Effector CD8-positive, alpha-beta T cell (primary cell): ENCODE results near the gene DHTKD1.
"Not testable (repeated sequence)": the region's sequence is repeated elsewhere in the genome, so short reads cannot be mapped to it uniquely, and the experiment has no call there.

Experiments used
- DNase-seq: peaks from one replicate; lab custom pipeline; 2025; lab: John Stamatoyannopoulos, UW

The DHTKD1 gene

GRCh38 chr10:12067336-12067735, 1.4 kb upstream of the DHTKD1 start:
- DNase-seq = no peak

- not testable (repeated sequence) for DNase-seq
These were observed 2.7 kb downstream of the DHTKD1 start for GRCh38 chr10:12071441-12071840.

GRCh38 chr10:12073526-12073925, 4.8 kb downstream of the DHTKD1 start:
- no peak for DNase-seq

DNA sequence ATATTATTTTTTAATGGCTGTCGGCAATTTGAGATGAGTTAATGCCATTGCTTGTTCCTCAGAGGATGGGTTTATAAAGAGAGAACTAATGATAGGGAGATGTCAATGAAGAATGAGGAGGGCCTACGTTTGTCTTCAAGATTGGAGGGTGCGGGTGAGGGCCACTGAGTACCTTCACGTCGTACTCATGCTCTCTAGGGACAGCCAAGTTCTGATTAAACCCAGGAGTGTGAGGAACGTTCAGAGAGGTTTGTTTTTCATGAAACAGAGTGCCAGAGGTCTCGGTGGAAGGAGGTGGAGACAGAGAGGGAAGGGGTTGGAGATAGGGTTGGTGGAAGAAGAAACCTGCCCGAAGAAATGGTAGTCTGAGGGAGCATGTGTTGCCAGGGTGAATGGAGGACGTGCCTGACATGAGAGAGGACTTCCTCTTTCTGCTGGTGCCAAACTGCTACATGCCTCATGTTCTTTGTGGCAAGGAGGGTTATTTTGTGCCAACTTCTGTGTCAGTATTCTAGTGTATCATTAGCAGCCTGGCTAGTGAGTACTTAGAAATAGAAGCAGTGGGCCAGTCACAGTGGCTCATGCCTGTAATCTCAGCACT, 8.9 kb downstream of the DHTKD1 start:
- no peak for DNase-seq

GRCh38 chr10:12081470-12081869, 12.7 kb downstream of the DHTKD1 start:
- DNase-seq = no peak

GRCh38 chr10:12081879-12082557, 13.3 kb downstream of the DHTKD1 start:
- no peak for DNase-seq

DNA sequence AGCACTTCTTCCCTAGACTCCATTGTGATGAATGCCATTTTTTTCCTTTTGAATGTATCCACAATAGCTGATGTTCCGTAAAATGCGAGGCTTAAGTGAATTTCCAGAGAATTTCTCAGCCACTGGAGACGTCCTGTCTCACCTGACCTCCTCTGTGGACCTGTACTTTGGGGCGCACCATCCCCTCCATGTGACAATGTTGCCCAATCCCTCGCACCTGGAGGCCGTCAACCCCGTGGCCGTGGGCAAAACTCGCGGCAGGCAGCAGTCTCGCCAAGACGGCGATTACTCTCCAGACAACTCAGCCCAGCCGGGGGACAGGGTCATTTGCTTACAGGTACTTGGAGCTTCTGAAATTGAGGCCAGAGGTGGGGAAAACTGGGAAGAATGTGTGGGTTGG, 20.2 kb downstream of the DHTKD1 start:
- DNase-seq = no peak

DNA sequence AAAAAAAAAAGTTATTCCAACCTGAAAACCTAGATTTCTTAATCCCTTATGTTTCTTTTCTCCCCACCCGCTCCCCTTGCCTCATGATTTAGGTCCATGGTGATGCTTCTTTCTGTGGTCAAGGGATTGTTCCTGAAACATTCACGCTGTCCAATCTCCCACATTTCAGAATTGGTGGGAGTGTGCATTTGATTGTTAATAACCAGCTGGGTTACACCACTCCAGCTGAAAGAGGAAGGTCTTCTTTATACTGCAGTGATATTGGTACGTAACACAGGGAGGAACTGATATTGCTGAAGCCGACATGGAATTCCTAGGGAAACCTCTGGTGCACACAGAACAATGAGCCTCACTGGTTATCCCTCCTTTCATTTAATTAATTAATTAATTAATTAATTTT, 22.7 kb downstream of the DHTKD1 start:
- DNase-seq = no peak

DNA sequence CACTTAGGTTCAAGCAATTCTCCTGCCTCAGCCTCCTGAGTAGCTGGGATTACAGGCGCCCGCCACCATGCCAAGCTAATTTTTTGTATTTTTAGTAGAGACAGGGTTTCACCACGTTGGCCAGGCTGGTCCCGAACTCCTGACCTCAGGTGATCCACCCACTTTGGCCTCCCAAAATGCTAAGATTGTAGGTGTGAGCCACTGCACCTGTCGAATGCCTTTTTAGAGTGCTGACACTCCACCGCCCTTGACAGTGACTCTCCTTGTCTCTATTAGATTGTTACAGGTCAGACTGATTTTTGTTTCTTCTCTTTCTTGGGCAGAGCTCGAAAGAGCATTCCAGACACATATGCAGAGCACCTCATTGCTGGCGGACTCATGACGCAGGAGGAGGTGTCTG, 28.6 kb downstream of the DHTKD1 start:
- DNase-seq = not testable (repeated sequence)

GRCh38 chr10:12097791-12098190, 29.0 kb downstream of the DHTKD1 start:
- DNase-seq = no peak

DNA sequence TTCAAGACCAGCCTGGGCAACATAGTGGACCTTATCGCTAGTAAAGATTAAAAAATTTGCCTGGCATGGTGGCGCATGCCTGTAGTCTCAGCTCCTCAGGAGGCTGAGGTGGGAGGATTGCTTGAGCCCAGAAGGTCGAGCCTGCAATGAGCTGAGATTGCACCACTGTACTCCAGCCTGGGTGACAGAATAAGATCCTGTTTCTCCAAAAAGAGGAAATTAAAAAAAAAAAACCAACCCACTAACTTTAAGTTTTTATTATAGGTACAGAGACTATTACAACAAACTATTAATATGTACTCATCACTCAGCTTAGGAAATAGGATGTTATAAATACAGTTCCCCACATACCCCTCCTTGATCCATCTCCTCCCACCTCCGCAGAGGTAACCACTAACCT, 30.2 kb downstream of the DHTKD1 start:
- no peak for DNase-seq

DNA sequence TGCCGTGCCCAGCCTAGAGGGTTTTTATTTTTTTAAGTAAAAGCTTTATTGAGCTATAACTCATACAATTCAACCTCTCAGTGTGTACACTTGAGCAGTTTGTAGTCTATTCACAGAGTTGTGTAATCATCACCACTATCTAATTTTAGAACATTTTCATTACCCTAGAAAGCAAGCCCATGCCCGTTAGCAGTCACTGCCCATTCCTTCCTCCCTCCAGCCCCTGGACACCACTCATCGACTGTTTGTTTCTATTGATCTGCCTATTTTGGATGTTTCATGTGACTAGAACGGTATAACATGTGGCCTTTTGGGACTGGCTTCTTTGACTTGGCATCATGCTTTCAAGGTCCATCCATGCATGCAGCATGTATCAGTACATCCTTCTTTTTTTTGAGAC, 35.0 kb downstream of the DHTKD1 start:
- no peak for DNase-seq

DNA sequence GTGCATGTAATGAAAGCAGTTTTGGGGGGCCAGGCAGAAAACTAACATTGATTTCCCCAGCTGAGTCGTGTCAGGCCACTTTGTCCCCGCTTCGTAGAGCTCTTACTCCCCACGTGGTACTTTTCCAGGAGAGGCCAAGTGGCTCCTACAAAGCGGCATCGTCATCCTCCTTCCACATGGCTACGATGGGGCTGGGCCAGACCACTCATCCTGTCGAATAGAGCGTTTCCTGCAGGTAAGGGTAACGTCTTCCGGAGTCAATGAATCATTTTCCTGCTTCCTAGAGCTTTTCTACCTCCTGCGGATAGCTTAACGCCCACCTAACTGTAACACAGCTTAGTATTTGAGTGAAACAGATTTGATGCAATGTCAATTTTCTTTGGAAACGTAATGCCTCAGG, 39.0 kb downstream of the DHTKD1 start:
- no peak for DNase-seq

GRCh38 chr10:12109286-12109685, 40.5 kb downstream of the DHTKD1 start:
- DNase-seq = no peak

- DNase-seq = no peak
These were observed 42.8 kb downstream of the DHTKD1 start for GRCh38 chr10:12111528-12111927.

- DNase-seq = no peak
These were observed 44.9 kb downstream of the DHTKD1 start for GRCh38 chr10:12113627-12114026.

GRCh38 chr10:12121673-12122072, 52.9 kb downstream of the DHTKD1 start:
- DNase-seq = no peak

DNA sequence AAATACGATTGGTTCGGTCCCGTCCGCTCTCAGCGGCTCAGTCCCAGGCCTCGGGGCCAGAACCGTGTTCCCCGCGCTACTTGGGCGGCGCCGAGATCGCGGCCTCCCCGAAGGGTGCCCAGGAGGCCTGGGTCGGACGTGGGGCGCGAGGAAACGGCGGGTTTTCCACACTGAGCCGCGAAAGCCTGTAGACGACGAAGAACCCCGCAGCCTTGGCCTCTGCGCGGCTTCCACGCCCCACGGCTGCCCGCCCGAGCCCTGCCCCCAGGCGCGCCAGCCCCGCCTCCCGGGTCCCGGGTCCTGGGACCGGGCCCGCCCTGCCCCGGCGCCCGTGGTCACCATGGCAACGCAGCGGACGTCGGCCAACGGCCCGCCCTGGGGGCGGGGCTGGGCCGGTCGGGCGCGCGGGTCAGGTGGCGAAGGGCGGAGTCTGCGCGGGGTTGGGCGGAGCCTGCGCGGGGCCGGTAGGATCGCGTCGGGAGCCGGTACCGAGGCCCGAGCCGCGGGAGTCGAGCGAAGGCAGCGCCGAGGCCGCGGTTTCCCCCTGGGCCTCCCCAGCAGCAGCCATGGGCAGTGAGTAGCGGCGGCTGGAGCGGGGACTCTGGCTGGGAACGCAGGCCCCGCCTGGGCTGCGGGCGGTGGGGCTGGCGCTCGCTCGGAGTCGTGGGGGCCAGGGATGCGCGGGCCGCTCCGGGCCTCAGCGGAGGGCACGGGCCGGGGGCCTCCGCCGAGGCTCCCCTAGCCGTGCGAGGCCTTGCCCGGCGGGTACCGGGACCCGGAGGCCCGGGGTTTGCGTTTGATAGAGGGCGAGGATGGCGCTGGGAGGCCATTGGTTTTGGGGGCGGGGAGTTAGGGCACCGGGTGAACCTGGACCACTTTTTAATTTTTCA, 60.7 kb downstream of the DHTKD1 start, which contains the start of gene SEC61A2:
TSS of gene SEC61A2 (plus strand) at position 456 of the 890 bp plus-strand sequence. CDS start at position 567, 111 bp downstream.
- peak; percentile 96 for DNase-seq

DNA sequence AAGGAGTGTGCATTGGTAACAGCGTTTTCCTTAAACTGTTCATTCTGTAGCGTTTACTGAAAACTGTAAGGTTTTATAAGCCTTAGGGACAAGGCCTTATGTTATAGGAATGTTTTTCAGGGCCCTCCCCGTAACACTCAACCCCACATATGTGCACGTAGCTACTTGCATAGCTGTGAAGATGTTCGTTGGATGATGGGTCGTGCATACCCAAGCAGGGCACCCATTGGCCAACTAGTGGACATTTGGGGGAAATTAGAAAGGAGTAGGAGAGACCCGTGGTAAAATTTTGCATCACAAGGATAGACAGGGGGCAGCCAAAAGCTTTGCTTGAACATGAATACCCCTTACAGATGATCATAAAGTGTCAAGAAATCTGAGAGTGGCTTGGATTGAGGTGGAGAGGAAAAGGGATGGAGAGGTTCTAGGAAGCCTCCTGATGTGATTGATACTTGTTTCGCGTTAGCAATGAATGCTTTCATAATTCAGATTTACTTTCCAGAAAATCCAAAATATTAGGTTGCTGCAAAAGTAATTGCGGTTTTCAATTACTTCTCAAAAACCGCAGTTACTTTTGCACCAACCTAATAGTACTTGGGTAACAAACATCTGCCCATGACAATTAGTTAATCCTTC, 61.6 kb downstream of the DHTKD1 start:
- peak; percentile 6 for DNase-seq

DNA sequence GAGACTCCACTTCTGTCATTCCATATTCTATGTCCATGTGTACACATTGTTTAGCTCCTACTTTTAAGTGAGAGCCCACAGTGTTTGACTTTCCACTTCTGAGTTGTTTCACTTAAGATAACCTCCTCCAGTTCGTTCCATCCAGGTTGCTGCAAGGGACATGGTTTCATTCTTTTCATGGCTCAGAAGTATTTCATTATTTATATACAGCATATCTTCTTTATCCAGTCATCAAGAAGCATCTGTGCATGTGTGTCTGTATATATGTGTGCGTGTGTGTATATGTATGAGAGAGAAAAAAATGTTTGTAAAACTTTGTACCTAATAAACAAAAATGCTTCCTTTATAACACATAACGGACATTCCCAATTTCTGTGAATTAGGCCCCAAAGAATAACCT, 66.9 kb downstream of the DHTKD1 start:
- no peak for DNase-seq

DNA sequence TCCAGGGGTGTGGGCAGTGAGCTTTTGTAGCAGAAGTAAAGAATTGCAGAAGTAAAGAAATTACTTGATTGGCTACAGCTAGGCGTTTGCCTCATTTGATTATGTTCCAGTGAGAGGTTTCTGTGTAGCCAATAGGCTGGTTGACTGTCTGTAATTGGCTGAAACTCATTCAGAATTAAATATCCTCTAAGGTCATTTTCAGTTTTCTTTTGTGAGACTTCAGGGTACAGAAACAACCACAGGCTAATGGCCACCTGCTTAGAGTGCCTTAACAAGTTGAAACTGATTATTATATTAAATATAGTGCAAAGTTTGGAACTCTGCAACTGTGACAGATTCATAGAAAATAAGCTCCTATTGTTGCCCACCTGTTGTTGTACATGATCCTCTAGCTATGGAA, 71.3 kb downstream of the DHTKD1 start:
- no peak for DNase-seq

- DNase-seq = no peak
These were observed 75.8 kb downstream of the DHTKD1 start for GRCh38 chr10:12144538-12144937.
